Renal pelvis (tissue), 4 donors: ENCODE measurements around the gene NPHP3. TPM values are rescaled to one million over a fixed set of nuclear protein-coding genes. Genes with fewer than 3 reads are reported as not detected.

ENCODE experiments used
- DNase-seq: peaks from one replicate; pipeline ENCODE4 v3.0.0-alpha.2; 2013
- polyA plus RNA-seq, 3 donors: library from polyadenylated mRNA; unstranded; fragments of 120-200 nt; gene quantifications; one replicate each; pipeline ENCODE4 v1.2.1, GENCODE V29; 2013; ENCODE audit not compliant: insufficient read length in 3 of 3

NPHP3 gene
- polyA plus RNA-seq, 3 donors: 32.8 to 69.4 (median 58.8) TPM

GRCh38 chr3:132695422-132695821, 26.8 kb downstream of the NPHP3 start:
- no peak for DNase-seq

GRCh38 chr3:132694991-132695390, 27.2 kb downstream of the NPHP3 start:
- no peak for DNase-seq

- no peak for DNase-seq
Observed at GRCh38 chr3:132690040-132690439, 32.2 kb downstream of the NPHP3 start.

GRCh38 chr3:132682201-132682600, 40.0 kb downstream of the NPHP3 start:
- DNase-seq: no peak

GRCh38 chr3:132681421-132681820, 40.8 kb downstream of the NPHP3 start:
- DNase-seq: no peak

GRCh38 chr3:132679911-132680310, 42.3 kb downstream of the NPHP3 start:
- no peak for DNase-seq

GRCh38 chr3:132675408-132675807, 46.8 kb downstream of the NPHP3 start:
- DNase-seq: no peak

GRCh38 chr3:132669256-132669777, 52.9 kb downstream of the NPHP3 start:
- no peak for DNase-seq

- DNase-seq: no peak
Observed at GRCh38 chr3:132665230-132665745, 56.9 kb downstream of the NPHP3 start.

- DNase-seq: no peak
Observed at GRCh38 chr3:132662212-132662611, 60.0 kb downstream of the NPHP3 start.

GRCh38 chr3:132661101-132661500, 61.1 kb downstream of the NPHP3 start:
- DNase-seq: no peak

- DNase-seq: peak; percentile 20
Observed at GRCh38 chr3:132660811-132661070, 61.5 kb downstream of the NPHP3 start.

- DNase-seq: peak; percentile 53
Observed at GRCh38 chr3:132660052-132660810, 62.0 kb downstream of the NPHP3 start, which contains the start of gene UBA5. TSS of gene UBA5 (plus strand) at chr3:132660329. CDS start at chr3:132660538, 209 bp downstream.

GRCh38 chr3:132659365-132660051, 62.7 kb downstream of the NPHP3 start, which contains the start of gene ACAD11:
TSS of gene ACAD11 (minus strand) at chr3:132659809. CDS start at chr3:132659751, 58 bp downstream.
- DNase-seq: peak; percentile 76

- no peak for DNase-seq
Observed at GRCh38 chr3:132659000-132659364, 63.2 kb downstream of the NPHP3 start.

GRCh38 chr3:132657869-132658747, 64.1 kb downstream of the NPHP3 start:
- DNase-seq: no peak

- DNase-seq: no peak
Observed at GRCh38 chr3:132655471-132655870, 66.7 kb downstream of the NPHP3 start.

GRCh38 chr3:132654721-132655120, 67.5 kb downstream of the NPHP3 start:
- DNase-seq: no peak

- DNase-seq: no peak
Observed at GRCh38 chr3:132654190-132654589, 68.0 kb downstream of the NPHP3 start.

- DNase-seq: no peak
Observed at GRCh38 chr3:132652640-132653270, 69.5 kb downstream of the NPHP3 start.

GRCh38 chr3:132650153-132650552, 72.1 kb downstream of the NPHP3 start:
- DNase-seq: no peak

GRCh38 chr3:132645058-132645457, 77.2 kb downstream of the NPHP3 start:
- DNase-seq: no peak
